Measurements from ENCODE around the gene MORC2.

Gene MORC2

DNA sequence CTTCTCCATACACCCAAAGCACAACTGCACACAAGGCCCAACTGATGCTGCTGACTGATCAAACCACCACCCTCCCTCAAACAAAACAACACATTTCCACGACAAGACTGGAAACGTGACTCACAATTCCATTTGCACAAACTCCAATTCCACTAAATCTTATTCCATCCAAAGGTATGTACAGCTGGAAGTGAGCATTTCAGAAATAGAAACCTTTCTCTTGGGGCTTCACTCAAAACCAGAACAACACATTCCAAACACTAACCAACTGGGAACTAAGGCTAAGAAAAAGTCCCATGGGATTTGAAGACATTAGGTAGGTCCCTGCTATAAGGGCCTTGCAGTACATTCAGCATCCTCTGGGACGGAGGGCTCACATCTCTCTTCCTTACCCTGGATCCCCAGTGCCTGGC is 19.6 kb downstream of the MORC2 start:
- no peak for FAIRE-seq

- FAIRE-seq, result peak; percentile 24
Observed at GRCh38 chr22:30947816-30948454, 20.6 kb downstream of the MORC2 start.

DNA sequence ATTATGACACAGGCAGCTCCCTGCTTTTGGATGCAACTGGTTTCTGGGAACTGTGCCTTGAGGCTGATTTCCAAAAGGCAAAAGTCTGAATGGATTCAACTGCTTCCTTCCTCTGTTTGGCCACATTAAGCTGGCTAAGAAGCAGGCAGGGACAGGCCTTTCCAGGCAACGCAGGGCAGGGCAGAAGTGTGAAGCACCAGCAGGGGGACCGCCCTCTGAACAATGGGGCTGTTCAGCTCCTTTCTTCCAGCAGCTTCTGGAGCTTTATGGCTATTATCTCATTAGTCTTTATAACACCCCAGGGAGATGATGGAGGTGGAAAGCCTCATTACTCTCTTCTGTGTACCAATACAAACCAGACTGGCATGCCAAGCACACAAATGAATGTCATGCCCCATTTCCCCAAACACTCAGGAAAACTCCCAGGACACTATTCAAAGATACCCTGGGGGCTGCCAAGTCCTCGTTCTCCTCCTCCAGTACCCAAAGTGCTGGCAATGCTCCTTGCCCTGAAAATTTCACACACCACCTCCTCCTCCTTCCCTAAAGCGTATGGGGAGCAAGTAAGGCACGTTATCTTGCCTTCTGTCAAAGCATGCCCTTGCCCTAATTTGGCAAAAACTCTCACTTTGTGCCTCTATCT is 21.3 kb downstream of the MORC2 start:
- FAIRE-seq, result no peak

DNA sequence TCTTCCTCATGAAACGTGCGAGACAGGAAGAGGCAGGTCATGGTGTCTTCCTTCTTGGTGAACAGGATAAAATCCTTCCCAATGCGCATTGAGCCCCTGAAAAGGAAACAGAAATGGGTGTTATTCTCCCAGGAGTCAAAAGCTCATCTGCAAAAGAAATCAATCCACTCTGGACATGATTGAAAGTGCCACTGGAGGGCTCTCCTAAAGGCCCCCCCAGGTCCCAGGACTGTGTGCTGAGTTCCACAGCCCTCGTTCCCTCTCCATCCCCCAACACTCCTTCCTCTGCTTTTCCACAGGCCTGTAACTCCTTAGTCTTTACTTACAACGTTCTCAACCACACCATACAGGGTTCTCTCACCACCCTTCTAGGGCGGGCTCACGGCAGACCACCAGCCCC is 22.2 kb downstream of the MORC2 start:
- FAIRE-seq, result no peak

GRCh38 chr22:30945653-30946052 is 22.9 kb downstream of the MORC2 start:
- no peak for FAIRE-seq

GRCh38 chr22:30944986-30945385 is 23.6 kb downstream of the MORC2 start:
- no peak for FAIRE-seq

DNA sequence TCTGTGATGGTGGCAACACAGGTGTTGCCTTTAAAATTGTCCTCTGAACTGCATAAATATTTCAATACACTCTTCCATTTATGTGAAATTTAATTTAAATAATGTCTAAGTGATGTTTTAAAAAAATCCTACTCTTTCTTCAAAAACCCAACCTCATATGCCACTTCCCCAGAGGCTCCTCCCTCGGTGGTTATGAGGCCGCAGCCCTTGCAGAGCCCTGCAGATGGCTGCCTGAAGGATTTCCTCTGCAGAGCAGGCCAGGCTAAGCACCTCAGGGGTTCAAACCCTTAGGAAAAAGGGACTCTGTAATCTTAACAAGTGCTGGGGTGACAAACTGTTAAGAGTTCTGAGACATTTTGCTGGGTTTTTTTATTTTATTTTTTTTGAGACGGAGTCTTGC is 25.2 kb downstream of the MORC2 start:
- no peak for FAIRE-seq

DNA sequence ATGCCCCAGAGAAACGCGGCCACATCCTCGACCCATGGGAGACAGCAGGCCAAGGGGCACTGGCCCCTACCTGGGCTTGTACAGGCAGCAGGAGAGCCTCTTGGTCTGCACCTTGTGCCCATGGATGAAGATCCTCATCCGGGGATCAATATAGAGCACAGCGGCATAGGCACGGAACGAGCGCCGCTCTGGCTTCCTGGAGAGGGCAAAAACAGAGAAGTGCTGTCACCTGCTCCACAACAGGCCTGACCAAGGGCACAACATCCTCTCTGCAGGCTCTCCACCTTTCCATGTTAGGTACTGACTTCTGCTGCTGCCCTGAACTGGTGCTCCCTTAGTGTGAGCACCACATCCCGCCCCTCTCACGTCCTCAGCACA is 27.2 kb downstream of the MORC2 start:
- FAIRE-seq, result no peak

- no peak for FAIRE-seq
Observed at GRCh38 chr22:30940685-30941362, 27.8 kb downstream of the MORC2 start.

- no peak for FAIRE-seq
Observed at GRCh38 chr22:30934053-30934452, 34.5 kb downstream of the MORC2 start.

DNA sequence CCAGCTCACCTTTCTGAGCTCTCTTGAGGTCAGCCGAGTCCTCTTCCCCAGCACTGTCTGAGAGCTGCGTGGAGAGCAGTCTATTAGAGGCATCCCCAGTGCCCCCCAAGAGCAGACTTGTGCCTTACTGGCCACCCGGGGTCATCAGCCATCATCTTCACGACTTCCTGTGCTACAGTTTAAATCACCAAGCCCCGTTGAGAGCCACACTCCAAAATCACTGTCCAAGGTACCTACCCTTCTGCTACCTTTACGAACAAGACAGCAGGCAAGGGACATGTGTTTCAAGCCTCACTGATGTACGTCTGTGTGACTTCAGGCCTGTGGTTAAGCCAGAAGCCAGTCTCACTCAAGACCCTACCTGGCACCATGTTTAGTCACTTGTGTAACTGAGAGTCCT is 35.1 kb downstream of the MORC2 start:
- no peak for FAIRE-seq

DNA sequence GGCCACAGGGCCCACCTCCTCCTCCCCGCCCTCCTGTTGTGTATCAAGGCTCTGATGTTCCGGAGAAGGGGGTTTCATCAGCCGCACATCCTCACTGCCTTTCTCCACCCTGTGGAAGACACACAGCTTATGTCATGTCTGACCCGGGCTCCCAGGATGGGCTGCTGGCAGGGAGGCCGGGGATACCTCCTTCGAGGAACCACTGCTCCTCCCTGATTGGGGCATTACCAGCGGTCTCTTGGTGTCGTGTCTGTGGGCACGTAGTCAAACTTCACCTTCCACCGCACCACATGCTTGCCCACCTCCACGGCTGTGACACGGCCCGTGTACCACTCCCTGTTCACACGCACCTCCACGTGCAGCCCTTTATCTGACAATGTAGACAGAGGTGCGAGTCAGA is 35.9 kb downstream of the MORC2 start:
- no peak for FAIRE-seq

GRCh38 chr22:30931541-30932300 is 36.9 kb downstream of the MORC2 start:
- no peak for FAIRE-seq

DNA sequence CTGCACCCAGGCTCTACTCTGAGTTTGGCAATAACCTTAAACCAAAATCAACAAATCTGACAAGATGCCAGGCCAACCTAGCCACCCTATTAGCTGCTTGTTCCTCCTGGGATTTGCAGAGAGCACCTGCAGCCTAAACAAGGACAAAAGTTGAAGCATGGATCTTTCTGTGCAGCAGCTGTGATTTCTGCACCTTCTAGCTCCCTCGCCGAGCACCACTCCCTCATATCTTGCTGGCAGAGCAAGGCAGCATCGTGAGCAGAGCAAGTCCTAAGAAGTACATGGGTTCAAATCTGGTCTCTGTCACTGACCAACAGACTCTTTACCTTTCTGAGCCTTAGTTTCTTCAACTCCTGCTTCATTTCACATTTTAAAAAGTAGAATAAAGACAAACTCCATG is 38.3 kb downstream of the MORC2 start:
- FAIRE-seq, result no peak

- no peak for FAIRE-seq
Observed at GRCh38 chr22:30928401-30928800, 40.2 kb downstream of the MORC2 start.

- FAIRE-seq, result no peak
Observed at GRCh38 chr22:30927806-30928205, 40.8 kb downstream of the MORC2 start.

DNA sequence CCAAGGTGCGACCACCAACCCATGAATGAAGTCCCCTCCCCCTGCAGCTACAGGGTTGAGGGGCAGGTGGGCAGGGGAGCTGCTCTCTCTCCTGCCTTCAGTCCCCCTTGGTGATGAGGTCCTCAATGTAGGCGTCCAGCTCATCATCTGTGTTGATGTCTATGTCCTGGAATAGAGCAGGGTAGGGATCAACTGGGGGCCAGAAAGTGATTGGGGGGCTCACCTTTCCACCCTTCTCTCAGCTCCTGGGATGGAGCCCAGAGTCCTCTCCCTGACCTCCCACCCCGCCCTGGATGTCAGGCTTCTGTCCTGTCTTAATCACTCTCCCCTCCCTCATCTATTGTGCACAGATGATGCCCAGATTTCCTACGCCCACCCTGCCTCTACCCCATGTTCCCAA is 41.9 kb downstream of the MORC2 start:
- FAIRE-seq, result no peak

GRCh38 chr22:30925667-30926066 is 42.9 kb downstream of the MORC2 start:
- no peak for FAIRE-seq

- no peak for FAIRE-seq
Observed at GRCh38 chr22:30923168-30923900, 45.2 kb downstream of the MORC2 start.

GRCh38 chr22:30922151-30922611 is 46.4 kb downstream of the MORC2 start:
- FAIRE-seq, result no peak

DNA sequence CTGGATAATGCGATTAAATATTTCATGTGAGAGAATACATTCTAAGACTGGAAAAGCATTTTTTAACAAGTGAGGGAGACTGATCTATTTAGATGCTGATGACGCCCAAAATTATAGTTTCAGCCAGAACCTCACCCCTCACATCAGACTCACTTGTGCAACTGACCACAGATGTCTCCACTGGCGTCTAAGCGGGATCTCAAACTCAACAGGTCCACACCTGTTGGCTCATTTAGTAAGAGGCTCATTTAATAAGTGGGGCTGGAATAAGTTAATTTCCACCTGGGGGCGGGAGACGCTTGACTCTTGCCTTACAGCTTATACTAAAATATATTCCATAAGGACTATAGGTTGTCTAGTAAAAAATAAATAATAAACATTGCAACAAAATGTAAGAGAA is 47.5 kb downstream of the MORC2 start:
- FAIRE-seq, result no peak

DNA sequence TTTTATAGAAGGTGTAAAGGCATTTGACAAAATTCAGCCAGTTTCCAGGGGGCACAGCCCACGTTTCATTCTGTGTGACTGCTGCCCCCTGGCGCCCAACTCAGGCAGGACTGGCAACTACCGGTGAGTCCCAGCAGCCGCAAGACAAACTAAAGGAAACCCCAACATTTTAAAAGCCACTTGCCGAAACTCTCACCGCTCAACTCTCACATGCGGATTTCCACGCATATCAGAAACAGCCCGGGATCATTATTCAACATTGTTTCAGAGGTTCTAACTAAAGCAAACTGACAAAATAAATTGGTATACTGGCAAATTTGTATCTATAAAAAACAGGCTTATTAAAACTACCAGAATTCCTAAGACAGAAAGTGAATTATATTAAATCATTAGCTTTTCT is 48.2 kb downstream of the MORC2 start:
- peak; percentile 38 for FAIRE-seq

DNA sequence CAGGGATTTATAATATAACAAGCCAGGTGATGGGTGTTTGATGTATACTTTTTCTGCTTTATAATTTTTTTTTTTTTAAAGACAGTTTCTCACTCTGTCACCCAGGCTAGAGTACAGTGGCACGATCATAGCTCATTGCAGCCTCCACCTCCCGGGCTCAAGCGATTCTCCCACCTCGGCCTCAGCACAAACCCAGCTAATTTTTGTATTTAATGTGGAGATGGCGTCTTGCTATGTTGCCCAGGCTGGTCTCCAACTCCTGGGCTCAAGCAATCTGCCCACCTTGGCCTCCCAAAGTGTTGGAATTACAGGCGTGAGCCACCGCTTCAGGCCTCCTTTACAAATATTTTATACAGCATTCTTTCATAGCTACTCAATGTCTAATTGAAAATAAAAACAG is 48.6 kb downstream of the MORC2 start:
- FAIRE-seq, result no peak
